Colonic mucosa (tissue), 4 donors: Measurements from ENCODE around the gene CEP68. TPM values are rescaled to one million over a fixed set of nuclear protein-coding genes. Genes with fewer than 3 reads are reported as not detected.
A peak's percentile ranks its signal among the peaks of the same experiment; 100 is the strongest.
"Not testable (repeated sequence)": the region's sequence is repeated elsewhere in the genome, so short reads cannot be mapped to it uniquely, and the experiment has no call there.

Source experiments
- DNase-seq: peaks from one replicate; pipeline ENCODE4 v3.0.0-alpha.2; 2020
- H3K27ac ChIP-seq: fragments of 200-600 bp; one replicate; pipeline ENCODE4 v1.8.0; 2021
- H3K27me3 ChIP-seq: fragments of 200-600 bp; one replicate; pipeline ENCODE4 v1.8.0; 2021
- H3K36me3 ChIP-seq: fragments of 200-600 bp; one replicate; pipeline ENCODE4 v1.8.0; 2021
- H3K4me1 ChIP-seq: fragments of 200-600 bp; one replicate; pipeline ENCODE4 v1.8.0; 2021; ENCODE audit warnings: mild to moderate bottlenecking
- H3K4me3 ChIP-seq: fragments of 200-600 bp; one replicate; pipeline ENCODE4 v1.8.0; 2021
- H3K9ac ChIP-seq, 2 donors: one replicate each; pipeline ENCODE4 v1.7.0; 2013; ENCODE audit warnings: control low read depth in 2 of 2, low read depth in 2 of 2, low read length in 2 of 2
- H3K9me3 ChIP-seq: fragments of 200-600 bp; one replicate; pipeline ENCODE4 v1.8.0; 2021
- CTCF ChIP-seq: fragments of 200-600 bp; IDR thresholded peaks from one replicate; pipeline ENCODE4 v1.8.0; 2022; ENCODE audit warnings: antibody characterized with exemption, mild to moderate bottlenecking
- intact Hi-C: fragments of 100-400 bp; cut with DNase I; formaldehyde crosslinking; loops from one replicate; pipeline ENCODE4 v1.14.1; 2022
- total RNA-seq, 2 donors: library from RNA; stranded (reverse); fragmentation: NEBNext Ultra II Directional in 1 of 2; extraction: Animal tissue kit (Norgen Biotek cat#: 25700) in 1 of 2; gene quantifications; one replicate each; pipeline ENCODE4 v1.2.1, GENCODE V29; 2021
- donor health status: healthy.
- donor health status: DM: no; HTN: no; CAD: no.
- donor health status: DM: no; HTN: no; CAD: no.

CEP68 gene
- total RNA-seq, 2 donors from 2014 or later = 7.1 to 8.5 TPM

GRCh38 chr2:65032019-65032975 lies 23.9 kb upstream of the CEP68 start:
- H3K27ac ChIP-seq = peak overlapping the region; percentile 90
- H3K27me3 ChIP-seq = no peaks in the 10 kb centered on the region
- TF ChIP-seq CTCF = no peak
- H3K4me3 ChIP-seq = no peak overlapping the region
- intact Hi-C loops = no loop called here
- H3K9ac ChIP-seq = peak overlapping the region; percentile 61 to 89
- H3K36me3 ChIP-seq = no peaks in the 10 kb centered on the region
- peaks cover 4% of the 10 kb centered on the region for H3K4me1 ChIP-seq
- DNase-seq = peak; percentile 73
- no peaks in the 10 kb centered on the region for H3K9me3 ChIP-seq

GRCh38 chr2:65033178-65033577 lies 23.0 kb upstream of the CEP68 start:
- Histone ChIP-seq H3K9me3 (no peaks in the 10 kb centered on the region), H3K4me1 (peaks cover 4% of the 10 kb centered on the region), H3K9ac (peak overlapping the region in 1 of 2 donors; percentile 32), H3K27ac (no peak overlapping the region), H3K36me3 (no peaks in the 10 kb centered on the region), H3K27me3 (no peaks in the 10 kb centered on the region), H3K4me3 (no peak overlapping the region)
- no peak for DNase-seq
- TF ChIP-seq CTCF = no peak
- intact Hi-C loops = no loop called here

GRCh38 chr2:65033667-65034066 lies 22.5 kb upstream of the CEP68 start:
- peak overlapping the region in 1 of 2 donors; percentile 32 for H3K9ac ChIP-seq
- intact Hi-C loops = loop anchor here (2.0 kb wide), 1 partner anchor 115 kb away; no protein-coding TSS in a partner anchor
- not testable (repeated sequence) for DNase-seq, H3K4me3 ChIP-seq, H3K27me3 ChIP-seq, H3K27ac ChIP-seq, H3K9me3 ChIP-seq, H3K4me1 ChIP-seq, H3K36me3 ChIP-seq

- Histone ChIP-seq H3K27ac (no peak overlapping the region), H3K4me3 (no peak overlapping the region), H3K9me3 (no peaks in the 10 kb centered on the region), H3K36me3 (no peaks in the 10 kb centered on the region), H3K9ac (no peak overlapping the region), H3K4me1 (peaks cover 4% of the 10 kb centered on the region), H3K27me3 (no peaks in the 10 kb centered on the region)
- no peak for TF ChIP-seq CTCF
- intact Hi-C loops = loop anchor here (2.0 kb wide), 1 partner anchor 117 kb away; no protein-coding TSS in a partner anchor
- DNase-seq = no peak
Observed at GRCh38 chr2:65035351-65035943, 20.8 kb upstream of the CEP68 start.

- Histone ChIP-seq H3K9ac (no peak overlapping the region), H3K4me3 (no peak overlapping the region), H3K36me3 (no peaks in the 10 kb centered on the region), H3K9me3 (no peaks in the 10 kb centered on the region), H3K27ac (no peak overlapping the region), H3K27me3 (no peaks in the 10 kb centered on the region), H3K4me1 (no peaks in the 10 kb centered on the region)
- intact Hi-C loops = no loop called here
- no peak for DNase-seq
- no peak for TF ChIP-seq CTCF
Observed at GRCh38 chr2:65037178-65037577, 19.0 kb upstream of the CEP68 start.
